HCT116 (cell line): ENCODE results near the gene PIK3IP1. TPM values are rescaled to one million over a fixed set of nuclear protein-coding genes. Genes with fewer than 3 reads are reported as not detected.

Experiments used
- ATAC-seq: fragments of 200-7000 bp; cut with Tn5 transposase; 2 replicates; pipeline ENCODE4 v1.9.1; 2020; ENCODE audit warnings: mild to moderate bottlenecking, moderate library complexity
- BruUV-seq: library from RNA; stranded (reverse); fragments of 400-500 nt; replicated peaks from 2 replicates; lab custom pipeline; 2021; lab: Mats Ljungman, UMichigan
- CTCF ChIA-PET: fragments of 300-600 bp; sonication (Branson Sonifier 250); formaldehyde crosslinking; loops from one replicate; lab custom pipeline; 2021; ENCODE audit warnings: antibody characterized with exemption; lab: Charles Lee
- POLR2A ChIA-PET: fragments of 300-600, 350-600 bp; sonication (Branson Sonifier 250); formaldehyde crosslinking; loops from one replicate; lab custom pipeline; 2021; ENCODE audit warnings: antibody characterized with exemption; lab: Charles Lee
- RAD21 ChIA-PET, 2 experiments: fragments of 300-600 bp; sonication (Branson Sonifier 250); formaldehyde crosslinking; loops; one replicate each; lab custom pipeline; 2023; ENCODE audit warnings: low total read pairs in 2 of 2; ENCODE audit not compliant: uncharacterized antibody in 2 of 2, unreplicated experiment in 2 of 2, low non-redundant PET in 1 of 2; lab: Charles Lee
- DNase-seq: peaks from one replicate; pipeline ENCODE4 v3.0.0-alpha.2; 2010; ENCODE audit warnings: low read depth, low spot score
- H2AFZ ChIP-seq: fragments of 200-600 bp; shearing (Covaris generic), sonication (generic); 2 replicates; pipeline ENCODE4 v1.6.1; 2017; ENCODE audit warnings: low read depth, mixed run types, mixed read lengths, antibody characterized with exemption, low read length; ENCODE audit not compliant: poor library complexity, severe bottlenecking
- H3K27ac ChIP-seq: 2 replicates; pipeline ENCODE4 v1.5.1; 2012; ENCODE audit warnings: low read depth, low read length
- H3K27me3 ChIP-seq: fragments of 200-600 bp; sonication (generic); 2 replicates; pipeline ENCODE4 v1.6.1; 2016; ENCODE audit warnings: mixed run types, low read length, mixed read lengths; ENCODE audit not compliant: insufficient read depth
- H3K36me3 ChIP-seq, 2 experiments: fragments of 200-500 bp in 1 of 2; fragments of 200-600 bp in 1 of 2; sonication (Bioruptor generic) in 1 of 2; sonication (generic) in 1 of 2; 2 replicates each; pipeline versions ENCODE4 v1.5.1 to v1.6.1; 2014 to 2016; ENCODE audit warnings: low read length in 2 of 2, inconsistent platforms in 1 of 2, mixed read lengths in 1 of 2, mixed run types in 1 of 2; ENCODE audit not compliant: insufficient read depth in 2 of 2, control insufficient read depth in 1 of 2
- H3K4me1 ChIP-seq, 2 experiments: fragments of 200-600 bp in 1 of 2; sonication (generic) in 1 of 2; 2 replicates each; pipeline versions ENCODE4 v1.5.1 to v1.6.1; 2012 to 2017; ENCODE audit warnings: low read length in 2 of 2, inconsistent platforms in 1 of 2, mild to moderate bottlenecking in 1 of 2, mixed read lengths in 1 of 2, mixed run types in 1 of 2, moderate library complexity in 1 of 2; ENCODE audit not compliant: insufficient read depth in 2 of 2, control insufficient read depth in 1 of 2
- H3K4me2 ChIP-seq: fragments of 200-600 bp; sonication (generic); 2 replicates; pipeline ENCODE4 v1.6.1; 2017; ENCODE audit warnings: mixed run types, low read length, mixed read lengths
- H3K4me3 ChIP-seq, 2 experiments: fragments of 200-600 bp in 1 of 2; sonication (generic) in 1 of 2; replicated peaks in 1 of 2; 2 replicates each; pipeline ENCODE4 v1.5.1; 2011 to 2016; ENCODE audit warnings: low read length in 2 of 2, control low read depth in 1 of 2, low read depth in 1 of 2, mild to moderate bottlenecking in 1 of 2, mixed read lengths in 1 of 2, mixed run types in 1 of 2
- H3K79me2 ChIP-seq: fragments of 200-600 bp; sonication (generic); 2 replicates; pipeline ENCODE4 v1.6.1; 2017; ENCODE audit warnings: mild to moderate bottlenecking, mixed run types, low read length, moderate library complexity, mixed read lengths; ENCODE audit not compliant: insufficient read depth
- H3K9ac ChIP-seq: fragments of 200-600 bp; sonication (generic); 2 replicates; pipeline ENCODE4 v1.6.1; 2016; ENCODE audit warnings: low read length, mixed read lengths
- H3K9me2 ChIP-seq: fragments of 200-600 bp; sonication (generic), shearing (Covaris generic); 2 replicates; pipeline ENCODE4 v1.6.1; 2017; ENCODE audit warnings: mixed run types, mild to moderate bottlenecking, moderate library complexity; ENCODE audit not compliant: insufficient read depth
- H3K9me3 ChIP-seq, 2 experiments: fragments of 200-500 bp in 1 of 2; fragments of 200-600 bp in 1 of 2; sonication (Bioruptor generic) in 1 of 2; sonication (generic) in 1 of 2; 2 replicates each; pipeline ENCODE4 v1.6.1; 2014 to 2017; ENCODE audit warnings: low read length in 2 of 2, mixed read lengths in 2 of 2, inconsistent platforms in 1 of 2, low read depth in 1 of 2, mild to moderate bottlenecking in 1 of 2, mixed run types in 1 of 2, moderate library complexity in 1 of 2; ENCODE audit not compliant: control insufficient read depth in 1 of 2, insufficient read depth in 1 of 2
- H4K20me1 ChIP-seq: fragments of 200-600 bp; sonication (generic), shearing (Covaris generic); 2 replicates; pipeline ENCODE4 v1.6.1; 2017; ENCODE audit warnings: mixed run types, mild to moderate bottlenecking, moderate library complexity; ENCODE audit not compliant: insufficient read depth
- CBX3 ChIP-seq: IDR thresholded peaks from 2 replicates; pipeline ENCODE4 v1.6.1; 2012; ENCODE audit warnings: low read depth
- CEBPB ChIP-seq: IDR thresholded peaks from 2 replicates; pipeline ENCODE4 v1.6.1; 2012; ENCODE audit warnings: low read depth
- EGR1 ChIP-seq: IDR thresholded peaks from 2 replicates; pipeline ENCODE4 v1.6.1; 2012; ENCODE audit warnings: low read depth
- ELF1 ChIP-seq: IDR thresholded peaks from 2 replicates; pipeline ENCODE4 v1.6.1; 2012; ENCODE audit warnings: low read depth, borderline replicate concordance
- EZH2 ChIP-seq: fragments of 200-600 bp; sonication (generic); IDR thresholded peaks from 2 replicates; pipeline ENCODE4 v1.6.1; 2017; ENCODE audit warnings: antibody characterized with exemption, mixed run types
- EZH2phosphoT487 ChIP-seq: fragments of 200-600 bp; IDR thresholded peaks from 2 replicates; pipeline ENCODE4 v1.6.1; 2018; ENCODE audit warnings: antibody characterized with exemption, borderline replicate concordance
- FOSL1 ChIP-seq: IDR thresholded peaks from 2 replicates; pipeline ENCODE4 v1.6.1; 2012; ENCODE audit warnings: low read depth
- JUND ChIP-seq: IDR thresholded peaks from 2 replicates; pipeline ENCODE4 v1.6.1; 2012
- MAX ChIP-seq: IDR thresholded peaks from 2 replicates; pipeline ENCODE4 v1.6.1; 2012
- POLR2A ChIP-seq: IDR thresholded peaks from 2 replicates; pipeline ENCODE4 v1.7.0; 2011; ENCODE audit warnings: borderline replicate concordance; ENCODE audit not compliant: insufficient read depth, insufficient read length; ENCODE audit errors: extremely low read depth
- SP1 ChIP-seq: IDR thresholded peaks from 2 replicates; pipeline ENCODE4 v1.6.1; 2012; ENCODE audit warnings: low read depth
- YY1 ChIP-seq: IDR thresholded peaks from 2 replicates; pipeline ENCODE4 v1.6.1; 2011; ENCODE audit warnings: low read length, low read depth, moderate library complexity, mild to moderate bottlenecking; ENCODE audit not compliant: insufficient replicate concordance; ENCODE audit errors: extremely low read depth
- ZFX ChIP-seq: fragments of 450-650 bp; IDR thresholded peaks from 2 replicates; pipeline ENCODE4 v1.6.1; 2017
- intact Hi-C: fragments of 100-400 bp; cut with micrococcal nuclease; formaldehyde crosslinking; loops from 2 replicates; pipeline ENCODE4 v1.10.0; 2022
- total RNA-seq: library from RNA; stranded (reverse); gene quantifications from one replicate; pipeline ENCODE4 v1.2.1, GENCODE V29; 2021; ENCODE audit not compliant: unreplicated experiment
- TF ChIP-seq, protein P1 (sequence below): IDR thresholded peaks from 2 replicates; pipeline ENCODE4 v1.6.1; 2012; ENCODE audit warnings: low read depth

Gene PIK3IP1
- total RNA-seq, 1 experiment from 2014 or later, result 1.6 TPM

- H3K4me1 ChIP-seq, result peaks cover 3 to 4% of the 10 kb centered on the region in 2 experiments; a peak in 1 of 4 replicates
- H3K27ac ChIP-seq, result no peak overlapping the region
- ATAC-seq (no peak), DNase-seq (no peak)
- no peak overlapping the region for H2AFZ ChIP-seq
- no peaks in the 10 kb centered on the region for H3K36me3 ChIP-seq
- intact Hi-C loops, result no loop called here
- TF ChIP-seq ELF1 (no peak), MAX (no peak), ZFX (no peak), FOSL1 (no peak), YY1 (no peak), EZH2phosphoT487 (no peak), EGR1 (no peak), EZH2 (no peak), JUND (no peak), CEBPB (no peak), SP1 (no peak), CBX3 (no peak), POLR2A (no peak)
- TF ChIP-seq, protein P1, sequence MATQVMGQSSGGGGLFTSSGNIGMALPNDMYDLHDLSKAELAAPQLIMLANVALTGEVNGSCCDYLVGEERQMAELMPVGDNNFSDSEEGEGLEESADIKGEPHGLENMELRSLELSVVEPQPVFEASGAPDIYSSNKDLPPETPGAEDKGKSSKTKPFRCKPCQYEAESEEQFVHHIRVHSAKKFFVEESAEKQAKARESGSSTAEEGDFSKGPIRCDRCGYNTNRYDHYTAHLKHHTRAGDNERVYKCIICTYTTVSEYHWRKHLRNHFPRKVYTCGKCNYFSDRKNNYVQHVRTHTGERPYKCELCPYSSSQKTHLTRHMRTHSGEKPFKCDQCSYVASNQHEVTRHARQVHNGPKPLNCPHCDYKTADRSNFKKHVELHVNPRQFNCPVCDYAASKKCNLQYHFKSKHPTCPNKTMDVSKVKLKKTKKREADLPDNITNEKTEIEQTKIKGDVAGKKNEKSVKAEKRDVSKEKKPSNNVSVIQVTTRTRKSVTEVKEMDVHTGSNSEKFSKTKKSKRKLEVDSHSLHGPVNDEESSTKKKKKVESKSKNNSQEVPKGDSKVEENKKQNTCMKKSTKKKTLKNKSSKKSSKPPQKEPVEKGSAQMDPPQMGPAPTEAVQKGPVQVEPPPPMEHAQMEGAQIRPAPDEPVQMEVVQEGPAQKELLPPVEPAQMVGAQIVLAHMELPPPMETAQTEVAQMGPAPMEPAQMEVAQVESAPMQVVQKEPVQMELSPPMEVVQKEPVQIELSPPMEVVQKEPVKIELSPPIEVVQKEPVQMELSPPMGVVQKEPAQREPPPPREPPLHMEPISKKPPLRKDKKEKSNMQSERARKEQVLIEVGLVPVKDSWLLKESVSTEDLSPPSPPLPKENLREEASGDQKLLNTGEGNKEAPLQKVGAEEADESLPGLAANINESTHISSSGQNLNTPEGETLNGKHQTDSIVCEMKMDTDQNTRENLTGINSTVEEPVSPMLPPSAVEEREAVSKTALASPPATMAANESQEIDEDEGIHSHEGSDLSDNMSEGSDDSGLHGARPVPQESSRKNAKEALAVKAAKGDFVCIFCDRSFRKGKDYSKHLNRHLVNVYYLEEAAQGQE, result no peak
- no peaks in the 10 kb centered on the region for H4K20me1 ChIP-seq
- H3K4me3 ChIP-seq, result no peak overlapping the region
- ChIA-PET POLR2A (no interaction called here), CTCF (no interaction called here), RAD21 (no interaction called here)
- H3K9me2 ChIP-seq, result no peaks in the 10 kb centered on the region
- H3K27me3 ChIP-seq, result peaks cover 9% of the 10 kb centered on the region; the same call in 1 of the 2 replicates
- no peaks in the 10 kb centered on the region for H3K9me3 ChIP-seq
- H3K9ac ChIP-seq, result no peak overlapping the region
- no TSS peak for BruUV-seq
- H3K4me2 ChIP-seq, result no peak overlapping the region
- no peaks in the 10 kb centered on the region for H3K79me2 ChIP-seq
Observed at GRCh38 chr22:31305194-31305593, 12.9 kb upstream of the PIK3IP1 start.
